ENCODE results near the gene ZNF277.

ZNF277 gene

GRCh38 chr7:112160771-112161150 is 45.7 kb upstream of the ZNF277 start:
- peak overlapping the region; percentile 59 for H3K4me2 ChIP-seq (ENCODE audit: low read length, poor library complexity, severe bottlenecking)
- no peak overlapping the region for H3K14ac ChIP-seq (ENCODE audit: low read length in 2 of 2)
- no peak overlapping the region for H2BK5ac ChIP-seq (ENCODE audit: low read depth, low read length, poor library complexity, severe bottlenecking)
- H3K27me3 ChIP-seq (ENCODE audit: control insufficient read depth in 1 of 2, insufficient read depth in 1 of 2, low read length in 2 of 2), result no peaks in the 10 kb centered on the region
- peaks cover 3% of the 10 kb centered on the region for H3K79me1 ChIP-seq (replicated peaks; ENCODE audit: low read length, poor library complexity, severe bottlenecking)
- H4K91ac ChIP-seq (ENCODE audit: low read length), result no peak overlapping the region
- no peak overlapping the region for H2BK15ac ChIP-seq (ENCODE audit: low read depth, poor library complexity, severe bottlenecking)
- no peaks in the 10 kb centered on the region for H3K36me3 ChIP-seq (ENCODE audit: control insufficient read depth in 1 of 2, insufficient read depth in 2 of 2, low read depth in 1 of 2, low read length in 2 of 2)
- no peak overlapping the region for H3K4me3 ChIP-seq (ENCODE audit: insufficient read depth in 1 of 2, low read depth in 1 of 2, low read length in 2 of 2)
- WGBS, result 17% methylated on average over 5 of the region's 7 CpGs
- H3K4me1 ChIP-seq (ENCODE audit: control insufficient read depth, insufficient read depth, low read depth, low read length), result peaks cover 9% of the 10 kb centered on the region
- H2AK5ac ChIP-seq (ENCODE audit: low read length, severe bottlenecking), result no peak overlapping the region
- no peak overlapping the region for H2BK12ac ChIP-seq (ENCODE audit: low read length in 2 of 2)
- no peak overlapping the region for H3K18ac ChIP-seq (ENCODE audit: low read depth in 1 of 2, low read length in 2 of 2)
- H2BK120ac ChIP-seq (ENCODE audit: low read depth, low read length), result no peak overlapping the region
- no peak overlapping the region for H3K9ac ChIP-seq (ENCODE audit: low read length)
- H3K23ac ChIP-seq (ENCODE audit: low read length in 2 of 2), result no peak overlapping the region
- DNase-seq, result peak; percentile 40
- peak overlapping the region; percentile 58 for H3K27ac ChIP-seq (ENCODE audit: low read length, poor library complexity, severe bottlenecking)
- no peak overlapping the region for H2AFZ ChIP-seq (ENCODE audit: low read depth, low read length)
- no peaks in the 10 kb centered on the region for H3K9me3 ChIP-seq (ENCODE audit: control insufficient read depth, low read length)
- peak overlapping the region; percentile 47 for H4K8ac ChIP-seq (ENCODE audit: low read length)
- no peak overlapping the region for H3K4ac ChIP-seq (ENCODE audit: low read depth in 1 of 2, low read length in 2 of 2)

GRCh38 chr7:112161253-112162141 is 45.0 kb upstream of the ZNF277 start:
- Histone ChIP-seq H2BK12ac (ENCODE audit: low read length in 2 of 2) (no peak overlapping the region), H3K27me3 (ENCODE audit: control insufficient read depth in 1 of 2, insufficient read depth in 1 of 2, low read length in 2 of 2) (no peaks in the 10 kb centered on the region), H3K79me1 (replicated peaks; ENCODE audit: low read length, poor library complexity, severe bottlenecking) (peaks cover 4% of the 10 kb centered on the region), H3K4me2 (ENCODE audit: low read length, poor library complexity, severe bottlenecking) (no peak overlapping the region), H2BK15ac (ENCODE audit: low read depth, poor library complexity, severe bottlenecking) (no peak overlapping the region), H2BK120ac (ENCODE audit: low read depth, low read length) (no peak overlapping the region), H3K4ac (ENCODE audit: low read depth in 1 of 2, low read length in 2 of 2) (peak overlapping the region in 1 of 2 experiments; percentile 37), H3K27ac (ENCODE audit: low read length, poor library complexity, severe bottlenecking) (peak overlapping the region; percentile 64), H3K4me1 (ENCODE audit: control insufficient read depth, insufficient read depth, low read depth, low read length) (peaks cover 9% of the 10 kb centered on the region), H2AK5ac (ENCODE audit: low read length, severe bottlenecking) (no peak overlapping the region), H3K23ac (ENCODE audit: low read length in 2 of 2) (no peak overlapping the region), H2BK5ac (ENCODE audit: low read depth, low read length, poor library complexity, severe bottlenecking) (no peak overlapping the region), H3K14ac (ENCODE audit: low read length in 2 of 2) (no peak overlapping the region), H3K9me3 (ENCODE audit: control insufficient read depth, low read length) (no peaks in the 10 kb centered on the region), H3K36me3 (ENCODE audit: control insufficient read depth in 1 of 2, insufficient read depth in 2 of 2, low read depth in 1 of 2, low read length in 2 of 2) (no peaks in the 10 kb centered on the region), H3K9ac (ENCODE audit: low read length) (no peak overlapping the region), H3K18ac (ENCODE audit: low read depth in 1 of 2, low read length in 2 of 2) (no peak overlapping the region), H2AFZ (ENCODE audit: low read depth, low read length) (no peak overlapping the region), H4K8ac (ENCODE audit: low read length) (no peak overlapping the region), H4K91ac (ENCODE audit: low read length) (no peak overlapping the region), H3K4me3 (ENCODE audit: insufficient read depth in 1 of 2, low read depth in 1 of 2, low read length in 2 of 2) (no peak overlapping the region)
- WGBS, result 50% methylated on average over 1 of the region's 3 CpGs
- no peak for DNase-seq

GRCh38 chr7:112162142-112162766 is 44.2 kb upstream of the ZNF277 start:
- H3K4me3 ChIP-seq (ENCODE audit: insufficient read depth in 1 of 2, low read depth in 1 of 2, low read length in 2 of 2), result no peak overlapping the region
- no peak overlapping the region for H2AFZ ChIP-seq (ENCODE audit: low read depth, low read length)
- H2AK5ac ChIP-seq (ENCODE audit: low read length, severe bottlenecking), result no peak overlapping the region
- H2BK15ac ChIP-seq (ENCODE audit: low read depth, poor library complexity, severe bottlenecking), result no peak overlapping the region
- no peaks in the 10 kb centered on the region for H3K27me3 ChIP-seq (ENCODE audit: control insufficient read depth in 1 of 2, insufficient read depth in 1 of 2, low read length in 2 of 2)
- peaks cover 7% of the 10 kb centered on the region for H3K79me1 ChIP-seq (replicated peaks; ENCODE audit: low read length, poor library complexity, severe bottlenecking)
- peak; percentile 78 for DNase-seq
- H2BK12ac ChIP-seq (ENCODE audit: low read length in 2 of 2), result no peak overlapping the region
- H2BK120ac ChIP-seq (ENCODE audit: low read depth, low read length), result no peak overlapping the region
- peaks cover 7% of the 10 kb centered on the region for H3K4me1 ChIP-seq (ENCODE audit: control insufficient read depth, insufficient read depth, low read depth, low read length)
- H3K9ac ChIP-seq (ENCODE audit: low read length), result no peak overlapping the region
- H3K18ac ChIP-seq (ENCODE audit: low read depth in 1 of 2, low read length in 2 of 2), result peak overlapping the region in 1 of 2 experiments; percentile 35
- peak overlapping the region; percentile 70 for H3K27ac ChIP-seq (ENCODE audit: low read length, poor library complexity, severe bottlenecking)
- H3K14ac ChIP-seq (ENCODE audit: low read length in 2 of 2), result no peak overlapping the region
- no peak overlapping the region for H3K4ac ChIP-seq (ENCODE audit: low read depth in 1 of 2, low read length in 2 of 2)
- H4K91ac ChIP-seq (ENCODE audit: low read length), result no peak overlapping the region
- H3K4me2 ChIP-seq (ENCODE audit: low read length, poor library complexity, severe bottlenecking), result peak overlapping the region; percentile 28
- no peak overlapping the region for H4K8ac ChIP-seq (ENCODE audit: low read length)
- no peak overlapping the region for H3K23ac ChIP-seq (ENCODE audit: low read length in 2 of 2)
- WGBS, result 0% methylated on average over 2 of the region's 2 CpGs
- H2BK5ac ChIP-seq (ENCODE audit: low read depth, low read length, poor library complexity, severe bottlenecking), result no peak overlapping the region
- no peaks in the 10 kb centered on the region for H3K36me3 ChIP-seq (ENCODE audit: control insufficient read depth in 1 of 2, insufficient read depth in 2 of 2, low read depth in 1 of 2, low read length in 2 of 2)
- H3K9me3 ChIP-seq (ENCODE audit: control insufficient read depth, low read length), result no peaks in the 10 kb centered on the region

GRCh38 chr7:112162784-112163506 is 43.5 kb upstream of the ZNF277 start:
- peak overlapping the region; percentile 49 for H3K4me2 ChIP-seq (ENCODE audit: low read length, poor library complexity, severe bottlenecking)
- peak overlapping the region; percentile 70 for H3K27ac ChIP-seq (ENCODE audit: low read length, poor library complexity, severe bottlenecking)
- peak overlapping the region in 1 of 2 experiments; percentile 99 for H2BK12ac ChIP-seq (ENCODE audit: low read length in 2 of 2)
- DNase-seq, result peak; percentile 33
- H2BK5ac ChIP-seq (ENCODE audit: low read depth, low read length, poor library complexity, severe bottlenecking), result peak overlapping the region; percentile 22
- H3K23ac ChIP-seq (ENCODE audit: low read length in 2 of 2), result no peak overlapping the region
- no peak overlapping the region for H3K4me3 ChIP-seq (ENCODE audit: insufficient read depth in 1 of 2, low read depth in 1 of 2, low read length in 2 of 2)
- H2BK120ac ChIP-seq (ENCODE audit: low read depth, low read length), result no peak overlapping the region
- no peak overlapping the region for H2AFZ ChIP-seq (ENCODE audit: low read depth, low read length)
- H3K4me1 ChIP-seq (ENCODE audit: control insufficient read depth, insufficient read depth, low read depth, low read length), result peaks cover 7% of the 10 kb centered on the region
- H4K8ac ChIP-seq (ENCODE audit: low read length), result peak overlapping the region; percentile 70
- H3K4ac ChIP-seq (ENCODE audit: low read depth in 1 of 2, low read length in 2 of 2), result peak overlapping the region in 1 of 2 experiments; percentile 96
- H3K27me3 ChIP-seq (ENCODE audit: control insufficient read depth in 1 of 2, insufficient read depth in 1 of 2, low read length in 2 of 2), result no peaks in the 10 kb centered on the region
- 20% methylated on average over 5 of the region's 6 CpGs for WGBS
- H3K18ac ChIP-seq (ENCODE audit: low read depth in 1 of 2, low read length in 2 of 2), result peak overlapping the region in 1 of 2 experiments; percentile 82
- no peaks in the 10 kb centered on the region for H3K36me3 ChIP-seq (ENCODE audit: control insufficient read depth in 1 of 2, insufficient read depth in 2 of 2, low read depth in 1 of 2, low read length in 2 of 2)
- H4K91ac ChIP-seq (ENCODE audit: low read length), result peak overlapping the region; percentile 74
- peak overlapping the region in 1 of 2 experiments; percentile 57 for H3K14ac ChIP-seq (ENCODE audit: low read length in 2 of 2)
- no peak overlapping the region for H2BK15ac ChIP-seq (ENCODE audit: low read depth, poor library complexity, severe bottlenecking)
- H2AK5ac ChIP-seq (ENCODE audit: low read length, severe bottlenecking), result peak overlapping the region; percentile 12
- H3K9ac ChIP-seq (ENCODE audit: low read length), result no peak overlapping the region
- H3K79me1 ChIP-seq (replicated peaks; ENCODE audit: low read length, poor library complexity, severe bottlenecking), result peaks cover 7% of the 10 kb centered on the region
- no peaks in the 10 kb centered on the region for H3K9me3 ChIP-seq (ENCODE audit: control insufficient read depth, low read length)

All from mesenchymal stem cell (in vitro differentiated cells and primary cell).